NB4 (cell line): Measurements from ENCODE around the gene NTM.

Experiments used
- CTCF ChIP-seq: IDR thresholded peaks from one replicate; pipeline ENCODE4 v1.5.1; 2012; ENCODE audit warnings: low read depth, low read length
- MAX ChIP-seq: IDR thresholded peaks from 2 replicates; pipeline ENCODE4 v1.6.1; 2011; ENCODE audit warnings: low read depth, low read length

- TF ChIP-seq CTCF (no peak), MAX (no peak)
Observed at GRCh38 chr11:131750692-131751091, 380.3 kb downstream of the NTM start.
